T-helper 2 cell treated with Interferon-gamma antibody and Interleukin-4, amounts not matched to agents 100 ng/mL and 5 ng/mL, for 36 hours (primary cell): ENCODE measurements around the gene TOM1L2. TPM values are rescaled to one million over a fixed set of nuclear protein-coding genes. Genes with fewer than 3 reads are reported as not detected.

Source experiments
- intact Hi-C: fragments of 100-400 bp; cut with micrococcal nuclease; formaldehyde crosslinking; loops from one replicate; pipeline ENCODE4 v1.15.1; 2023
- total RNA-seq: library from RNA; stranded (reverse); gene quantifications from 2 replicates; pipeline ENCODE4 v1.2.3, GENCODE V29; 2022

Gene TOM1L2
- total RNA-seq, 1 donor from 2014 or later, result 27.9 TPM

- intact Hi-C loops, result loop anchor here (1.0 to 10.0 kb wide), 5 partner anchors 13 to 361 kb away; partner anchors contain the start of genes ALKBH5, DRC3, SREBF1 and TOM1L2
Measured at GRCh38 chr17:17823433-17824118, 148.6 kb downstream of the TOM1L2 start.

- intact Hi-C loops, result loop anchor here (1.0 to 10.0 kb wide), 5 partner anchors 14 to 362 kb away; partner anchors contain the start of genes ALKBH5, DRC3, SREBF1 and TOM1L2
Measured at GRCh38 chr17:17822616-17823015, 149.6 kb downstream of the TOM1L2 start.

- intact Hi-C loops, result loop anchor here (2.0 to 10.0 kb wide), 4 partner anchors 27 to 363 kb away; partner anchors contain the start of genes ALKBH5, DRC3 and TOM1L2
Measured at GRCh38 chr17:17822189-17822588, 150.0 kb downstream of the TOM1L2 start.

- intact Hi-C loops, result loop anchor here (10.0 kb wide), 1 partner anchor 364 kb away; the partner anchor contains the start of gene ALKBH5
Measured at GRCh38 chr17:17820463-17821158, 151.6 kb downstream of the TOM1L2 start.

GRCh38 chr17:17820046-17820445 is 152.2 kb downstream of the TOM1L2 start:
- intact Hi-C loops, result loop anchor here (10.0 kb wide), 1 partner anchor 365 kb away; the partner anchor contains the start of gene ALKBH5

- intact Hi-C loops, result no loop called here
Measured at GRCh38 chr17:17819561-17819995, 152.6 kb downstream of the TOM1L2 start.

- intact Hi-C loops, result no loop called here
Measured at GRCh38 chr17:17819111-17819510, 153.1 kb downstream of the TOM1L2 start.

- intact Hi-C loops, result no loop called here
Measured at GRCh38 chr17:17818088-17818526, 154.1 kb downstream of the TOM1L2 start.

- intact Hi-C loops, result no loop called here
Measured at GRCh38 chr17:17817552-17817947, 154.7 kb downstream of the TOM1L2 start.

GRCh38 chr17:17816831-17817551 is 155.2 kb downstream of the TOM1L2 start:
- intact Hi-C loops, result no loop called here

- intact Hi-C loops, result no loop called here
Measured at GRCh38 chr17:17816240-17816814, 155.9 kb downstream of the TOM1L2 start.

GRCh38 chr17:17815436-17816200 is 156.6 kb downstream of the TOM1L2 start:
- intact Hi-C loops, result no loop called here

- intact Hi-C loops, result no loop called here
Measured at GRCh38 chr17:17815062-17815406, 157.2 kb downstream of the TOM1L2 start.

GRCh38 chr17:17814162-17815061 is 157.8 kb downstream of the TOM1L2 start:
- intact Hi-C loops, result no loop called here

- intact Hi-C loops, result no loop called here
Measured at GRCh38 chr17:17813725-17814095, 158.5 kb downstream of the TOM1L2 start.

GRCh38 chr17:17813055-17813724 is 159.0 kb downstream of the TOM1L2 start:
- intact Hi-C loops, result no loop called here

- intact Hi-C loops, result loop anchor here (1.0 kb wide), 1 partner anchor 48 kb away; no protein-coding TSS in a partner anchor
Measured at GRCh38 chr17:17812211-17813054, 159.8 kb downstream of the TOM1L2 start.
